GM18505 (cell line): ENCODE data around the gene POMT1.
"Not testable (repeated sequence)": the region's sequence is repeated elsewhere in the genome, so short reads cannot be mapped to it uniquely, and the experiment has no call there.

ENCODE experiments used
- ATAC-seq: cut with Tn5 transposase; IDR thresholded peaks from one replicate; pipeline ENCODE4 v1.9.1; 2021; ENCODE audit not compliant: unreplicated experiment
- POLR2A ChIP-seq: IDR thresholded peaks from 4 replicates; pipeline ENCODE4 v1.6.1; 2011; ENCODE audit warnings: borderline replicate concordance; ENCODE audit not compliant: insufficient read depth, insufficient read length; ENCODE audit errors: extremely low read depth

The POMT1 gene

DNA sequence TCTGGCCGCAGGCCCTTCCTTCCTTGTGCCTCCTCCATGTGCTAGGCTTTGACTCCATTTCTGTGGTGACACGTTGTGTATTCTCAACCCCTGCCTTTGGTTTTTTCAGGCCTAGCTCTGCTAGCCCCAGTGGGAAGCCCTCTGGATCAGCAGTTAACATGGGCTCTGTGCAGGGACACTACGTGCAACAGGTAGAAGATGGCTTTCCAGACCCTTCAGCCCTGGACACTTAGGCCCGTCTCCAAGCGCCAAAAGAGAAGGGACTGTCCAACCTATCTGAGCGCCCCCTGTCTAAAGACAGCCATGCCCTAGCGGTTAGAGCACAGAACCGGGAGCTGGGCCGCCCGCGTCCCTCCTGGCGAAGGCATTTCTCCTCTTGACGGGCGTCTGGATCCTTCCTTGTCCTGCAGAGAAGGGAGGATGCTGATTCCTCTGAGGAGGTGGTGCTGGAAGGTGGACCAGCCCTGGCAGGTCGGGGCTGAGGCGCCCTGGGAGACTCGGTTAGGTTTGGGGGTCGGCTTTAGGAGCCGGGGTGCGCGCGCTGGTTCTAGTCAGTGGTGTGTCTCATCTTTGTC lies 8.3 kb upstream of the POMT1 start:
- no peak for ATAC-seq
- no peak for TF ChIP-seq POLR2A

DNA sequence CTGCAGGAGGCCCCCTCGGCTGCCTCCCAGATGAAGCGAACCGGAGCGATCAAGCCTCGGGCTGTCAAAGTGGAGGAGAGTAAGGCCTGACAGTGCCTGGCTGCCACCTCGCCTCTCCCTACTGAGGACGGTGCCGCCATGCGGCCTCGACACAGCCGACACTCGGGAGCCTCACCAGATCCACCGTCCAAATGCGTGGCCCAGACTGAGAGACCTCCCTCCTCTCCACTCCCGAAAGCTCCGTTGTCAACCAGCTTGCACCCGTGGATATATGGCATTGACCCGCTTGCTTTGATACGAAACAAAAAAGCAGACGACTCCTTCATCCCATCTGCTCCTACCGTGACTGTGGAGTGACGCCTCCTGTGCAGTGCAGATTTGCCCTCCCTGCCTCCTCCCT lies 6.9 kb upstream of the POMT1 start:
- ATAC-seq: no peak
- peak; percentile 12 for TF ChIP-seq POLR2A

DNA sequence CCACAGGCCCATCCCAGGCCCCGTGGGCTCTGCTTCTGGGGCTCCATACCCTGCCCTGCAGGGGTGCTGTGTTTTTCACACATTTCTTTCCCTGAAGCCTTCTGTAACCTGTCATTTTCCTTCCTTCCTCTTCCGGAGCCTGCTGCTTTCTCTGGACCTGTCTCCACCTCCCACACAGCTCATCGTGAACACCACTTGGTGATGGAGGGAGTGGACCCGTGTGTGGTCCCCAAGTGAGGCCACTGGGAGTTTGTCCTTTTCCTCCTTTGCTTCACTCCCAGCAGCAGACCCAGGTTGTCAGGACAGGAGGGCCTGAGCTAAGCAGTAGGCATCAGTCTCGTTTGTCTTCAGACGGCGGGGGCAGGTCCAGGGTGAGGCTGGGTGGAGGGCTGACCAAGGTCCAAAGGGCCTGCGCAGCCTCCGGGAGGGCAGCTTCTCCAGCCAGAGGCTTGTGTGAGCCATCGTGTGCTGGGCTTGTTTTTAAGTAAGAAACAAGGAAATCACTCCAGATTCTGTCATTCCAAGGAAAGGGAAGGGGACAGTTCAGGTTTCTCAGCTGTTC lies 5.8 kb upstream of the POMT1 start:
- no peak for ATAC-seq
- TF ChIP-seq POLR2A: no peak

DNA sequence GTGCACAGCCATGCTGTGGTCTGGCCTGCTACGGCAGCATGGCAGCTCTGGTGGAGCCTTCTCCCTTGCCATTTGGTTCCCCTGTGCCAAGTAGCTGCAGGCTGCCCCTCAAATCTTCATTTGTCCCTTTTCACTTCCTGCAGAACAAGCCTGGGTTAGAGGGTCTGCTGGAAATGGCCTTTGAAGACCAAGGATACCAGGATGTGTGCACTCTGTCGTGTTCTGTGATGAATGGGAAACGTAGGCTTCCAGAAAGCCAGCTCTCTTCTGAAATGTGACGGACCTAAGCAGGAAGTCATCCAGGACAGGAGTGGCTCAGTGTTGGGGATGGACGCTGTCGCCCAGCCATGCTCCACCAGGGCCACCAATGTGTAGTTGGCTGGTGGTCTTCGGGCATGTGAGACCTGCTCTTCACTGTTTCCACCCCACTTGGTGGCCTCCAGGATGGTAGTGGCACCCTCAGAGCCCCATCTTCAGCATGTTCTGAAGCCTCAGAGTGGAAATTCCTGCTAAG lies 3.4 kb upstream of the POMT1 start:
- no peak for ATAC-seq
- TF ChIP-seq POLR2A: no peak

DNA sequence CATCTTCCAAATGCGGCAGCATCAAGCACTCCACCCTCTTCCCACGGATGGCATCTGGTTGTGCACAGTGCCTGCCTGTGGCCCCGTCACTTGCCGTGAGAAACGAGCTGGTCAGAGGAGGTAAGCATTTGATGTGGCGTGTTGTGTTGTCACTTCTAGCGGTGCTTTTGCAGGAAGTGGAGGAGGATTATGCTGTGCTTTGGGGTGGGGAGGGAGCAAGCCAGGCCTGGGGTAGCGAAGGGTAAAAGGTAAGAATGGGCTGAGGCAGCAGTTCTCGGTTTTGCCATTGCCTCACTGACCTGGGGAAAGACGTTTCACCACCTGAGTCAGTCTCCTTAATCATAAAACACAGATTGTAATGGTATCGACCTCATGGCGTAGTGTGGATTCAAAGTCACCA lies 2.3 kb upstream of the POMT1 start:
- ATAC-seq: no peak
- TF ChIP-seq POLR2A: no peak

DNA sequence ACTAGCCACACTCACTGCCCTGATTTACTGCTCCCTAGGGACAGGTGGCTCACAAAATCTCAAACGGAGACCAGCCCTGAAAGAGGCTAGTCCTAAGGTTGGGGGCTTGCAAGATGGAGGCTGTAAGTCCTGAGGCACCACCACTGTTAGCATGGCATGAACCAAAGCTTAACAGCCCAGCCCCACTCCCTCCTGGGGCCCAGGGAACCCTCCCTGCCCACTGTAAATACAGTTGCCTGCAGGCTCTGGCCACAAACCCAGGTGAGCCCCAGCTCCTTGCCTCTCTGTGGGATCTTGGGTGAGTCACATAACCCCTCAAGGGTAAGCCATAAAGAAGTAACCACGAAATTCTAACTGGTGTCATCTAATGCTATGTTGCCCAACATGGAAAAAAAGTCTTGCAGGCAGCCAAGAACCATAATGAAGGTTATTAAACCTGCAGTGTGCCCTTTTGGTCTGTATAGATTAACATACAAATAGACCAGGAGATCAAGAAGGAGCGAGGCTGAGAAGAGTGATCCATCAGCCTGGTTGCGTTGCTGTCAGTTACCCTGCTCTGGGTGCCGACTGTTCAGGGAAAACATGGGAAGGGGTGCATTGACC lies 1.7 kb upstream of the POMT1 start:
- no peak for ATAC-seq
- no peak for TF ChIP-seq POLR2A

DNA sequence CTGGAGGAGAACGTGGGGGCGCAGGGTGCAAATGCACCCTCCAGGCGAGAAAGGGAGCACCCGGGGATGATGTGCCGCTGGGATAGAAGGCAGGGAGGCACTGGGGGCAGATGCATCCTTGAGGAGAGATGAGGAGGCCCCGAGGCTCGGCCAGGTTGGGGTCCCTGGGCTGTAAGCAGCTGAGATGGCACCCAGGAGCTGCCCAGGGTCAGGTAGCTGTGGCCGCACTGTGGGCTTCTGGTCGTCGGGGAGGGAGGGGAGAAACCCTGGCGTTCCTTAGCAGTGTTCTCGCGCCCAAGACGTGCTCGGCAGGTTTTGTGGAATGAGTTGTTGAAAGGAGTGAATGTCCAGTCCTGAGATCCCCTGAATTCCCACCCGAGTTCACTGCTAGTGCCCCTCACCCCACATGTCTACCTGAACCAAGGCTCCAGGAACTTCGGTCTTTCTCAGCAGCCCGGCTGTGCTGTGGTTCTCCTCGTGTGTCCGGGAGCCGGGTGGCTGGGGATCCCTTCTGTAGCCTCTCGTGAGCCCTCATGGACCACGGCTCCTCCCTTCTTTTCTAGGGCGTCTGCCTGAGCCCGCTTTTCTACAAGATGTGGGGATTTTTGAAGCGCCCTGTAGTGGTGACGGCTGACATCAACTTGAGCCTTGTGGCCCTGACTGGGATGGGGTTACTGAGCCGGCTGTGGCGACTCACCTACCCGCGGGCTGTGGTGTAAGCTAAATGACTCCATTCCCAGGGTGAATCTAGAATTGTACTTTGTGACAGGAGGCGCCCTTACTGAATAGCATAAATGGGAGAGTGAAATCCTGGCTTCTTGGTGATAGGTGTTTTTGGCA lies 1.1 kb downstream of the POMT1 start:
- ATAC-seq: no peak

DNA sequence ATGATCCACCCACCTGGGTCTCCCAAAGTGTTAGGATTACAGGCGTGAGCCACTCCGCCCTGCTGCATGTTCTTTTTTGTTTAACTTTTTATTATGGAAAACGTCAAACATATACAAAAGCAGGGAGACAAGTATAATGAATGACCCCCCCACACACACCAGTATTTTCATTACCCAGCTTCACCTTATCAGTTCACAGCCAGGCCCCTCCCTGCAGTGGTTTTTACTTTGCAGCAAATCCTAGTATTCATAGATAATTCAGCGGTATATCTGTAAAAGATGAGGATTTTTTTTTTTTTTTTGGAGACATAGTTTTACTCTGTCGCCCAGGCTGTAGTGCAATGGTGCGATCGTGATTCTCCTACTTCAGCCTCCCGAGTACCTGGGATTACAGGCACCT lies 2.3 kb downstream of the POMT1 start:
- no peak for TF ChIP-seq POLR2A
- ATAC-seq: no peak

More for the DNA sequence above, 1.1 kb downstream of the POMT1 start:
- TF ChIP-seq POLR2A: no peak

DNA sequence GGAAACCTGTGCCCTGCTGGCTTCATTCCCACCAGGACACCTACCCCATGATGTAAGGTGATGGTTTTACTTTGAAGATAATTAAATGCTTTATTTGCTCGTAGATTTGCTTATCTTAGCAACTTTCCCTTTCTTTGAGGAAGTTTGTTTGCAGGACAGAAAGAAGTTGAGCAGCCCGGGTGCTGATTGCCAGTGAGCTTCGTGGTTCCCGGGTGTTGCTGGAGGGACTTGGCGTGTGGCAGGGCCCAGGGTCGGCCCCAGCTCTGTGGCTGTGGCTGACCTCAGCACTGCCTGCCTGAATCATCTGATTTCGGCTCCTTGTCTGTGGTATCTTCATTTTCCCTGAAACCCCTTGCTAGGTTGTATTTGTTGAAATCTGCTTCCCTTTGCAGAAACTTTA lies 8.7 kb downstream of the POMT1 start:
- no peak for TF ChIP-seq POLR2A
- ATAC-seq: no peak

DNA sequence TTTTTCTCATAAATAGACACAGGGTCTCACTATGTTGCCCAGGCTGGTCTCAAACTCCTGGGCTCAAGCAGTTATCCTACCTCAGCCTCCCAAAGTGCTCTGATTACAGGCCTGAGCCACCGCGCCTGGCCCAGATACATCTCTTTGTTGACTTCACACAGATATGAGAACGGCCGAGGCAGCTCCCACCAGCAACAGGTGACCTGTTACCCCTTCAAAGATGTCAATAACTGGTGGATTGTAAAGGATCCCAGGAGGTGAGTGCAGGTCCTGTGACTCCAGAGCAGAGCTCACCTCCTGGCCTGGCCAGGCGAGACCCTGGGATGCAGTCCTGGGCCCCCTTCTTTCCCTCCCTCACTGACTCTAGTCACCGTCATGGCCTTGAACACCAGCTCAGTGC lies 9.2 kb downstream of the POMT1 start:
- no peak for ATAC-seq
- no peak for TF ChIP-seq POLR2A

DNA sequence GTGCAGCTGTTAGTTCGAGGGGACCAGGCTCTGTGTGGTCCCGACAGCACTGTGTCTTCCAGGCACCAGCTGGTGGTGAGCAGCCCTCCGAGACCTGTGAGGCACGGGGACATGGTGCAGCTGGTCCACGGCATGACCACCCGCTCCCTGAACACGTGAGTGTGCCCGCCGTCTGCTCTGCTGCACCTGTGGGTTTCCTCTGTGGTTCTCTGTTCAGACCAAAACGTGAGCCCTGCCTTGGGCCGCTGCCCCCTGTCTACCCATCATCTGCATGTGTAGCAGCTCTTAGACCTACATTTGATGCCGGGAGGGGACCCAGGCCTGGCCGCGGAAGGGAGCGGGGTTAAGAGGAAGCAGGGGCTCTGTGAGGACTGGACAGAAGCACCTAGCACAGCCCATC lies 10.5 kb downstream of the POMT1 start:
- no peak for ATAC-seq

DNA sequence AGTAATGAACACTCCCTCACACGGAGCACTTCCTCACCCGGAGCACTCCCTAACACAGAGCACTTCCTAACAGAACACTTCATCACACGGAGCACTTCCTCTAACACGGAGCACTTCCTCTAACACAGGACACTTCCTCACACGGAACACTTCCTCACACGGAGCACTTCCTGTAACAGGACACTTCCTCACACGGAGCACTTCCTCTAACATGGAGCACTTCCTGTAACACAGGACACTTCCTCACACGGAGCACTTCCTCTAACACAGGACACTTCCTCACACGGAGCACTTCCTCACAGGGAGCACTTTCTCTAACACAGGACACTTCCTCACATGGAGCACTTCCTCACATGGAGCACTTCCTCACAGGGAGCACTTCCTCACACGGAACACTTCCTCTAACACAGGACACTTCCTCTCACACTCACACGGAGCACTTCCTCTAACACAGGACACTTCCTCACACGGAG lies 12.9 kb downstream of the POMT1 start:
- not testable (repeated sequence) for ATAC-seq

More for the DNA sequence above, 10.5 kb downstream of the POMT1 start:
- no peak for TF ChIP-seq POLR2A

DNA sequence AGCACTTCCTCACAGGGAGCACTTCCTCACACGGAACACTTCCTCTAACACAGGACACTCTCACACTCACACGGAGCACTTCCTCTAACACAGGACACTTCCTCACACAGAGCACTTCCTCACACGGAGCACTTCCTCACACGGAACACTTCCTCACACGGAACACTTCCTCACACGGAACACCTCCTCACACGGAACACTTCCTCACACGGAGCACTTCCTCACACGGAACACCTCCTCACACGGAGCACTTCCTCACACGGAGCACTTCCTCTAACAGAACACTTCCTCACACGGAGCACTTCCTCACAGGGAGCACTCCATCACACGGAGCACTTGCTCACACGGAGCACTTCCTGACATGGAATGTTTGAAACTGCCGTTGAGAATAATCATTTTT lies 13.4 kb downstream of the POMT1 start:
- no peak for TF ChIP-seq POLR2A
- ATAC-seq: no peak
